Activated CD8-positive, alpha-beta memory T cell treated with anti-CD3 and anti-CD28 coated beads, Interleukin-2, amount 50 U/mL, for 4 hours (primary cell): ENCODE results near the gene UPF1.

Source experiments
- DNase-seq: peaks from one replicate; pipeline ENCODE4 v3.0.0-alpha.2; 2020

Gene UPF1

DNA sequence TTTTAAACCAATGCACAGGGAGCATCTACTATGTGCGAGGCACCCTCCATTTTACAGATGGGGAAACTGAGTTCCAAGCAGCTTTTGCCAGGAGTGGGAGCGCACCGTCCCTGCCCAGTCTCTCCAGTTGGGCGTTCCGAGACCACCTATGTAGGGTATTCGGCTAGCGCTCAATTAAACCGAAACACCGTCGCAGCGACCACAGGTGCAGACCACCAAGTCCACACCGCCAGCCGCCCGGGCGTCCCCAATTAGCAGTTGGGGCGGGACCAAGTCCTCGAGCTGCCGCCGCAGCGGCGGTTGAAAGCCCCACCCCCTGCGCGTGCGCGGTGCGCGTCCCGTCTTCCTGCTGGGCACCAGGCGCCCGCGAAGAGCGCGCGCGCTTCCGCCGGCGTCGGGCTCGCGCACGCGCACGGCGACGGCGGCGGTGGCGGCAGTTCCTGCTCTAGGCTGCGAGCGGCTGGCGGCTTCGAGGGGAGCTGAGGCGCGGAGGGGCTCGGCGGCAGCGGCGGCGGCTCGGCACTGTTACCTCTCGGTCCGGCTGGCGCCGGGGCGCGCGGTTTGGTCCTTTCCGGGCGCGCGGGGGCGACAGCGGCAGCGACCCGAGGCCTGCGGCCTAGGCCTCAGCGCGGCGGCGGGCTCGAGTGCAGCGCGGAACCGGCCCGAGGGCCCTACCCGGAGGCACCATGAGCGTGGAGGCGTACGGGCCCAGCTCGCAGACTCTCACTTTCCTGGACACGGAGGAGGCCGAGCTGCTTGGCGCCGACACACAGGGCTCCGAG is at the start of gene UPF1:
TSS of gene UPF1 (plus strand) at position 436 of the 782 bp plus-strand sequence. CDS start at position 687, 251 bp downstream.
- peak; percentile 97 for DNase-seq

DNA sequence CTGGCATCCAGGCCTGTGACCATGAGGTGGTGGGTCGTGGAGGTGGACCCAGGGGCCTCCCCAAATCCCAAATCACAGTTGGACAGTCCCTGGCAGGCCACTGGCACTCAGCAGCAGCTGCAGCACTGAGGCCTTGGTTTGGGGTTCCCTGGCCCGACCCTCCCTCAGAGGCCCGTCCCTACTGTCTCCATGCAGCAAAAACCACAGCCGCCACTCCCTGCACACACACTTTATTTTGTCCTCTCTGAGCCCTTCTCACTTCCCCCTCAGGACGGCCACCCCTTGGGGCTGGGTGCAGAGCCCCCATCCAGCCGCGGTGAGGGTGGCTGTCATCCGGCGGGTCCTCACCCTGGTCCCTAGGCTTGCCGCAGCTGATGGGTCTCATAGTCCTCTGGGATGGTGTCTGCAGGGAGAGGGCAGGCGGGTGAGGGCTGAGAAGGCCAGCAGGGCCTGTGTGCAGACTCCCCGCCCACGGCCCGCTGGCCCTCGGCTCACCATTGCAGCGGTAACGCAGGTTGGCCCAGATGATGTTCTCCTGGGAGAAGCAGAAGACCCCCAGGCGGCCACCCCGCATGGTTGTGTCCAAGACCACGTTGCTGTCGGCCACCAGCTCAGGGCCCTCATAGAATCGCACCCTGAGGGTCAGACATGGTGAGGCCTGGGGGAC is 49.1 kb upstream of the UPF1 start:
- no peak for DNase-seq

- DNase-seq = no peak
These were observed 47.6 kb upstream of the UPF1 start for GRCh38 chr19:18783958-18784785.

DNA sequence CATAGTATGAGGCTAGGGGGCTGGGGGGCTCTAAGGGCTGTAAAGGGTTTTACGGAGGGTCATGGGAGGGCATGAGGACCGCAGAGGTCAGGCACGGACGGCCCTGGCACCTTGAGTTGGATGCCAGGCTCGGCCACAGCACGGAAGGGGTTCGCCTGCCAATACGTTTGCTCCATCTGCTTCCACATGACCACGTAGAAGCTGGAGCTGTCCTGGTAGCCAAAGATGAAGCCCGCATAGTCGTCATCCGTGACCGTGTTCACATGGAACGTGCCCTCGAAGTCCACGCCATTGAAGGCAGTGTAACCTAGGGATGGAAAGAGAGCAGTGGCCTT is 47.0 kb upstream of the UPF1 start:
- DNase-seq = no peak

DNA sequence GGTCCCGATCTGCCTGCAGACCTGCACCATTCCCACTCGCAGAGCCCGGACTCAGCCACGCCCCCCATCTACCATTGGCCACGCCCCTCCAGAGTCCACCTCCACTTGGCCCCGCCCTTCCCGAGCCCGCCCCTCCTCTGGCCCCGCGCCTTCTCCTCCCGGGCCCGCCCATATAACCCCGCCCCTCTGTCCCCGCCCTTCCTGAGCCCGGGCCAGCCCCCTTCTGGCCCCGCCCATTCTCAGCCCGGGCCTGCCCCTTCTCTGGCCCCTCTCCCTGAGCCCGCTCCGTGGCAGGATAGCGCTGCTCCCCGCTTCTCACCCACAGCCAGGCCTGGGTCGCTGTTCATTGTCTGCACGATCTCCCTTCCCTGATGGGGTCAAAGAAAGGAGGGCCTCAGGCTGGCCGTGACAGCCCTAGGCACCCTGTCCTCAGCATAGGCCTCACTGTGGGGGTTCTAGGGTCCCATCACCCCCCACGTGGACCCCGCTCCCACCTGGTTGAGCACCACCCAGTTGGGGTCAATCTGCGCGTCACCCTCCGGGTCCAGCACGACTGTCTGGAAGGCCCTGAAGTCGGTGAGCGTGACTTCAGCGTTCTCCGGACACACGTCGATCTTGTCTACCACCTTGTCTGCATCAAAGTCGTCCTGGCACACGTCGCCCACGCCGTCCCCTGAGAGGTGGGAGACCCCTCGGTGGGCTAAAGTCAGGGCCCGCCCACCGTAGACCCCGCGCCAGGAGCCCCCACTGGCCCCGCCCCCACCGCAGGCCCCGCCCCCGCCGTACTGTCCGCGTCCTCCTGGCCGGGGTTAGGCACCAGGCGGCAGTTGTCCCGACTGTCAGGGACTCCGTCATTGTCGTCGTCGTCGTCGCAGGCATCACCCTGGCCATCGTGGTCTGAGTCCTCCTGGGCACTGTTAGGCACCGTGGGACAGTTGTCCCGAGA is 46.3 kb upstream of the UPF1 start:
- peak; percentile 52 for DNase-seq

- DNase-seq = no peak
These were observed 43.0 kb upstream of the UPF1 start for GRCh38 chr19:18788529-18789421.

DNA sequence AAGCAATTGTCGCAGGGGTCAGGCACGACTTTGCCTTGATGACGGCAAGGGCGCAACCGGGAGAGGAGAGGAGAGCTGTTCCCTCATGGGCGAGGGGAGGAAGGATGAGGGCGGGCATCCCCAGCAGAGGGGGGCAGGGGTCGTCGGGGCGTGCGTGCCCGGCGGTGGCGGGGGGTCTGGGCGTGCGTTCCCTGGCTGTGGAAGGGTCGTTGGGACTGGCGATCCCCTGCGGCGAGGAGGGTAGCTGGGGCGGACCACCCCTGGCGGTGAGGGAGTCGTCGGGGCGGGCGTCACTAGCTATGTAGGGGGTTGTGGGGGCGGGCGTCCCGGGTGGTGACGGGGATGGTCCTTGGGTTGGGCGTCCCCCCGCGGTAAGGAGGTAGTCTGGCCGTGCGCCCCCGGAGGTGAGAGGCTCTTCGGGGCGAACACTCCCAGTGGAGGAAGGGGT is 42.3 kb upstream of the UPF1 start:
- no peak for DNase-seq

- no peak for DNase-seq
These were observed 41.7 kb upstream of the UPF1 start for GRCh38 chr19:18789883-18790565.

- DNase-seq = no peak
These were observed 41.0 kb upstream of the UPF1 start, which contains the start of gene COMP for GRCh38 chr19:18790566-18791314. COMP (minus strand) TSS chr19:18791305; CDS start chr19:18791269, 36 bp downstream.

DNA sequence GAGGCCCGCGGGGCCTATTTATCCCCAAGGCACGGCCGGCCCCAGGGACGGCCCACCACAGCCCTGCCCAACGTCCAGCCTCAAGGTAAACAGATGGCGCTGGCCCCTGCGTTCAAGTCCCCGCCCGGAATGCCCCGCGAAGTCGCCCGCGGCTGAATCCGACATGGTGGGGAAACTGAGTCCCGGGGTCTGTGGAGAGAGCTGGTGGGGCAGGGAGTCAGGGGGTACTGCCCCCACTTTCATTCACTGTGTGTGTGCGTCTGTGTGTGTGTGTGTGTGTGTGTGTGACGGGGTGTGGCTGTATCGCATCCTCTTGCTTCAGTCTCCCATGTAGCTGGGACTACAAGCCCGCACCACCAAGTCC is 40.5 kb upstream of the UPF1 start:
- DNase-seq = no peak

DNA sequence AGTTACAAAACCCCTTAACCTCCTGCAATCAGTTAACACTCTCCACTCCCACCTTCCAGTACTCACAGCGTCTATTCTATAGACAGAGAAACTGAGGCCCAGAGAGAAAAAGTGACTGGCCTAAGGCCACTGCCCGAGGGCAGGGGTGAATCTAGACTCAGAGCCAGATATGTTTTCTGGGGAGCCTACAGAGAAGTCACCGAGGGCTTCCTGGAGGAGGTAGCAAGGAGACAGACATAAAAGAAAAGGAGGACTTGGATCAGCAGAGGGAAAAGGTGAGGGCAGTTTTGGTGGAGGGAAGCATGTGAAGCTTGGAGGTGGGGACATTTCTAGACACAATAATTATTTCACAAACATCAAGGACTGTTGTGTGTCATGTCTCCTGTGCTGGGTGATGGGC is 39.1 kb upstream of the UPF1 start:
- no peak for DNase-seq

DNA sequence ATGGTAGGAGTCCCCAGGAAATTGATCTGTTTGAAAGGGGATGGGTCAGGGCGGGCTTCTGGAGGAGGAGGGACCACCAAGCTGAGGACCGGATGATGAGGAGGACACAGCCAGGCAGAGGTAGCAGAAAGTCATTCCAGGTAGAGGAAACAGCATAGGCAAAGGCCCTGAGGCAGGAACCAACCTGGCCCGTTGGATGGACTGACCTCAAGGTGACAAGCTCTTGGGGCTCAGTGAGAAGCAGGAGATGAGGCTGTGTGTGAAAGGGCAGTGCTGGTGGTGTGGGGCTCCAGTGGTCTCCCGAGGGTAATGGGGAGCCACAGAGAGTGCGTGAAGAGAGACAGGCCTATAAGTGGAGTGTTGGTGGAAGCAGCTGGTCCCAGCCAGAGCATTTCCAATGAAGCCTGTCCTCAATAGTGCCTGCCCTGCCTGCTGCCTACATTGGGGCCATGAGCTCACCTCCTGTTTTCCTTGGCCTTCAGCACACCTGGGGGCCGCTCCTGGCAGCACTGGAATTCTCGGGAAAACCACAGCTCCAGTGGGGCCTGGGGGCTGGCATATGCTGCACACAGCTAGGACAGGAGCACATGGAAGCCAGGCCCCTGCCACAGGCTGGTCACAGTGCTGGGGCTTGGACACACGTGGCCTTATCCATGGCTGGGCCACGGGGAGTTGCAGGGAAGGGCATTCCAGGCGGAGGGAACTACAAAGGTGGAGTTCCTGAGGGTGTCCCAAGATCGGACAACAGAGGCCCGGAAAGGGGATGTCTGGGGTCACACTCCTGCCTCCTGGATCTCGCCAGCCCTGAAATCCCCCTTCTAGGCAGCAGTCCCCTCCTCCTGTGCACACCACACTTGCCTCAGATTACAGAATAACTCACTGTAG is 38.4 kb upstream of the UPF1 start:
- DNase-seq = no peak

DNA sequence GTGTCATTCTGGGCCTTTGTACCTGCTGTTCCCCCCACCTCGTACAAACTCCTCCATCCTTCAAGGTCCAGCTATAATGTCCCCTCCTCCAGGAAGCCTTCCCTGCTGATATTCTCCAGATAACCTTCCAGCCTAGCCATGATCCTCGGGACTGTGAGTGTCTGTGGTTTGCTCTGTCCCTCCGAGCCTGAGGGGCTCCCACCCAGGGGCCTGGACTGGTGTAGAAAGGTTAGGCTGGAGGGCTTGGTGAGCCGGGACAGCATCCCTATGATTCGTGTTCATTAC is 37.8 kb upstream of the UPF1 start:
- DNase-seq = no peak

- no peak for DNase-seq
These were observed 37.1 kb upstream of the UPF1 start for GRCh38 chr19:18794692-18795091.

GRCh38 chr19:18795540-18795939 is 36.2 kb upstream of the UPF1 start:
- DNase-seq = no peak

DNA sequence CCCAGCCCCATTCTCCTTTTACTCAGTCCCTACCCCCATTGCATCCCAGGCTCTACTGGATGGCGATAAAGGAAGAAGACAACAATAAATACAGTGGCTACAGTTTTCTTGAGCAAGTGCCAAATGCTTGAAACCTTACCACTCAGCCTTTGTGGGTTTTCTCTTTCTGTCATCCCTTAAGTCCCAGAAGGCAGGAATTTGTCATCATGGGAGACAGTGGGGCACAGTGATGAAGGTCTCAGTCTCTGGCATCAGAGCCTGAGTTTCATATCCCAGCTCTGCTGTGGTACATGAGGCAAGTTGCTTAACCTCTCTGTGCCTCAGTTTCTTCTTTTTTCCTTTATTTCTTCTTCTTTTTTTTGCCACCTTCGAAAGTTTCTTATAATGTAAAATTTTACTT is 35.5 kb upstream of the UPF1 start:
- no peak for DNase-seq

DNA sequence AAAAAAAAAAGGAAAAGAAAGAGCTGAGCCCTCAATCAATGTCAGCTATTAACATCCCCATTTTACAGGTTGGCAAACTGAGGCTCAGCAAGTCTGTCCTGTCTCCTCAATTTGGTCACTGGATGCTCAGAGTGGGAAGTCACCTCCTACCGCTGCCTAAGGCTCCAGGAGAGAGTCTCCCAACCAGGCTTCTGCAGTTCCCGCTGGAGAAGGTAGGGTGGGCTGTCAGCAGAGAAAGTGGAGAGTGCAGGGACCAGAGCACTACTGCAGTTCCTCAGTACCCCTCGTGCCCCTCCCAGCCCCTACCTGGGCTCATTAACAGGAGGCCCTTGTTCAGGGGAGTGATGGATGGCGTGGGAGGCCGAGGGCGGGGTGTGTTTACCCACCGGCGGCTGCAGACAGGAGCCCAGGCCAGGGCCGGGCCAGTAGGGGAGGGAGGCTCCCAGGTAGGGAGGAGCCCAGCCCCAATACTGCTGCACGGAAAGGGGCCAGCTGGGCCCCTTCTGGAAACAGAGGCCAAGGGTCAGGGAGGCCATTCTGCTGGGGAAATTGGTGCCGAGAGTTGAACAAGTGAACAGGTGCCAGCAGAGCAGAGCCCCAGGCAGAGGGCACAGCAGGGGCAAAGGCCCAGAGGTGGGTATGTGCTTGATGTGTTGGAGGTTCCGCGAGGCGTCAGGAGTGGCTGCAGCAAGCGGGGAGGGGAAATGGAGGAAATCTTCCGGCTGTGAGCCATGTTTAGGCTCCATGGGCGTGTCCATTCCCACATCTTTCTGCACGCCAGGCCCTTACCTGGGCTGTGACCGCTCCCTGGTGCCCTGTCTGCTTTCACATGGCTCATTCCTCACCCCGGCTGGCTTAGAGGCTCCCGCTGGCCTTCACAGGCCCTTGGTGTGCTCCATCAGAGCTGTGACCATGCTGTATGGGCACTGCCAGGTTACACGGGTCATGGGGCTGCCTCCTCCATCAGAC is 33.1 kb upstream of the UPF1 start:
- no peak for DNase-seq

GRCh38 chr19:18799389-18799970 is 32.3 kb upstream of the UPF1 start:
- no peak for DNase-seq
